ENCODE measurements around the gene PRKCE.

PRKCE gene

GRCh38 chr2:46116150-46116549 lies 464.7 kb downstream of the PRKCE start:
- TF ChIP-seq, protein P1, sequence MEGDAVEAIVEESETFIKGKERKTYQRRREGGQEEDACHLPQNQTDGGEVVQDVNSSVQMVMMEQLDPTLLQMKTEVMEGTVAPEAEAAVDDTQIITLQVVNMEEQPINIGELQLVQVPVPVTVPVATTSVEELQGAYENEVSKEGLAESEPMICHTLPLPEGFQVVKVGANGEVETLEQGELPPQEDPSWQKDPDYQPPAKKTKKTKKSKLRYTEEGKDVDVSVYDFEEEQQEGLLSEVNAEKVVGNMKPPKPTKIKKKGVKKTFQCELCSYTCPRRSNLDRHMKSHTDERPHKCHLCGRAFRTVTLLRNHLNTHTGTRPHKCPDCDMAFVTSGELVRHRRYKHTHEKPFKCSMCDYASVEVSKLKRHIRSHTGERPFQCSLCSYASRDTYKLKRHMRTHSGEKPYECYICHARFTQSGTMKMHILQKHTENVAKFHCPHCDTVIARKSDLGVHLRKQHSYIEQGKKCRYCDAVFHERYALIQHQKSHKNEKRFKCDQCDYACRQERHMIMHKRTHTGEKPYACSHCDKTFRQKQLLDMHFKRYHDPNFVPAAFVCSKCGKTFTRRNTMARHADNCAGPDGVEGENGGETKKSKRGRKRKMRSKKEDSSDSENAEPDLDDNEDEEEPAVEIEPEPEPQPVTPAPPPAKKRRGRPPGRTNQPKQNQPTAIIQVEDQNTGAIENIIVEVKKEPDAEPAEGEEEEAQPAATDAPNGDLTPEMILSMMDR (IDR thresholded peaks at IDR 0.05) = no peak

GRCh38 chr2:46116553-46116991 lies 465.1 kb downstream of the PRKCE start:
- TF ChIP-seq, protein P1 (IDR thresholded peaks at IDR 0.05) = no peak

GRCh38 chr2:46117379-46117778 lies 465.9 kb downstream of the PRKCE start:
- TF ChIP-seq, protein P1 (IDR thresholded peaks at IDR 0.05) = no peak

DNA sequence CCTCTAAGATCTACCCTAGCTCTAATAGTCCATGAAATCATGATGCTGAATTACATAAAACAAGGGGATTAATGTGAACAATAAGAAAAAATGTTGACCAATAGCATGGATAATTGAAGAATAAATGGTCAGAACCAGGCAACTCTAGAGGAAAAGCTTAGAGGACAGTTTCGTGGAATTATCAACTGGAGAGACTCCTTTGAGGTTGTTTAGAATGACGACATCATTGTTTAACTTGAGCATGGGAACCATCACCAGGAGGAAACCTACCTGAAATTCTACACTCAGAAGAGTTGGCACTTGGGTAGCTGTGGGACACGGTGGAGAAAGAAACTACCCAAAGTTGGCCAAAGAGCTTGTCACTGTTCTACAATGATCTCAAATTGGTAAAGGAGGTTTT lies 466.5 kb downstream of the PRKCE start:
- TF ChIP-seq, protein P1 (IDR thresholded peaks at IDR 0.05) = no peak

DNA sequence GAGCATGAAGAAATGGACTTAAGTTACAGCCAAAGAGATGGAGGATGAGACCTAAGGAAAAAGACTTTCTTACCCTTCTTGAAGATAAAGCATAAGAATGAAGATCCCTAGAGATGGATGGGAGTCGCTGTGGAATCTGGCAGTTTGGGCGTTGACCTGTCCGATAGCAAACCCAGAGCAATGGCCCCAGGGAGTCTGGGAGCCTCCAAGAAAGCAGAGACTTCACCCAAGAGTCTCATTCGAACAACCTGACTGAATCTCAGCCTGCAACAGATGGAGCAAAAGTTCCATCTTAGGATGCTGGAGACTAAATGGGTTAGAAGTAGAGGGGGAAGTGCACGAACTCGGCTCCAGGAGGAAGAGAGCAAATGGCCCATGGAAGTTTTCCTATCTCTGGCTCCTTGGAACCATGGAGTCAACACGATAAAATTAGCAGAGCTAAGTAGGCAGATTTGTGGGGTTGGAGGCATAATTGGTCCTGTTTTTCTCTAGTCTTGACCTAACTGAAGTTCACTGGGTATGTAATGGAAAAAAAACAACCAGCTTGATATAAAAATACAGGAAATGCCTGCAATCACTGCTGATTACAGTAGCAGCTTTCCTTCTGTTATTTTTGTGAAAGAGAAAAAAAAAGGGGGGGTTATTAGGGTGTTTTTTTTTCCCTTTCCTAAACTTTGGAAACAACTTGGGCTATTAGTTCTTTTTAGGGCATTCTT lies 467.3 kb downstream of the PRKCE start:
- TF ChIP-seq, protein P1 (IDR thresholded peaks at IDR 0.05) = no peak

GRCh38 chr2:46119453-46119852 lies 468.0 kb downstream of the PRKCE start:
- TF ChIP-seq, protein P1 (IDR thresholded peaks at IDR 0.05) = no peak

GRCh38 chr2:46120792-46121555 lies 469.5 kb downstream of the PRKCE start:
- TF ChIP-seq, protein P1 (IDR thresholded peaks at IDR 0.05) = no peak

Measured in LNCAP (cell line).